ENCODE results near the gene ATP5F1D. TPM values are rescaled to one million over a fixed set of nuclear protein-coding genes. Genes with fewer than 3 reads are reported as not detected.

ATP5F1D gene
- total and polyA plus RNA-seq, 2 of the 13 experiments (the other 11 are each of a cell fraction or from before 2014, with no cell fraction given): 39.4 to 78.7 TPM

DNA sequence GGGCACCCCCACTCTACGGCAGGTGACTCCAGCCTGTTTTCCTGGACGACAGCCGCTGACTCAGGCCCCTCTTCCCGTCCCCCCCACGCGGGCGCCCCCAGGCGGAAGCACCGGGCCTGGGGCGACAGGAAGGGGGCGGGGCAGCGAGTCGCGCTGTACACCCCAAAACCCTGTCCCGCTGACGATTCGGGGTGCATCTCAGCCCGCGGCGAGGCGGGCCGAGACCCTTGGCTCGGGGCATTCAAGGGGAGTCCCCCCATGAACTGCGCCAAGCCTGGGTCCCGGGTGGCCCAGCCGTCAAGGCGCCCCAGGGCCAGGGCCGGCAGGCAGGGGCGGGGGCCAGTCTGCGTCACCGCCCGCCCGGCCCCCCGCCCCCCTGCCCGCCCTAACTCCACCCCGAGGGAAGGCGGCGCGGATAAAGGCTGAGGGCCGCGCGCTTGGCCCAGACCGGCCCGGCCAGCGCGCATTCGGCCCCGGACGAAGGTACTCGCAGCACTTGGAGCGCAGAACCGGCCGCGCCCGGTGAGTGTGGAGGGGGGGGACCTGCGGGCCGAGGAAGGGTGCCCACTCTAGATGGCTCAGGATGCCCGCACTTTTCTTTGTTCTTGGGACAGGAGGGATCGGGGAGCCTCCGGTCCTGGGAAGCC is 6.7 kb downstream of the ATP5F1D start, which contains the start of gene MIDN (continued):
- no peak for TF ChIP-seq ZNF781 (CRISPR knock-in tag; IDR thresholded peaks at IDR 0.05; ENCODE audit: borderline replicate concordance, not compliant biosample characterization)
- TF ChIP-seq, protein P1, sequence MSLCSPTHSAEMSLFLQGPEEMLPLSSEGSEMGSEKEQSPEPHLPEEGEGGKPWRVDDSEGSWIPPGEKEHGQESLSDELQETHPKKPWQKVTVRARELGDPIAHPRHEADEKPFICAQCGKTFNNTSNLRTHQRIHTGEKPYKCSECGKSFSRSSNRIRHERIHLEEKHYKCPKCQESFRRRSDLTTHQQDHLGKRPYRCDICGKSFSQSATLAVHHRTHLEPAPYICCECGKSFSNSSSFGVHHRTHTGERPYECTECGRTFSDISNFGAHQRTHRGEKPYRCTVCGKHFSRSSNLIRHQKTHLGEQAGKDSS (CRISPR knock-in tag; IDR thresholded peaks at IDR 0.05; ENCODE audit: borderline replicate concordance, low read depth): no peak; the same call in 1 of the 2 replicates

DNA sequence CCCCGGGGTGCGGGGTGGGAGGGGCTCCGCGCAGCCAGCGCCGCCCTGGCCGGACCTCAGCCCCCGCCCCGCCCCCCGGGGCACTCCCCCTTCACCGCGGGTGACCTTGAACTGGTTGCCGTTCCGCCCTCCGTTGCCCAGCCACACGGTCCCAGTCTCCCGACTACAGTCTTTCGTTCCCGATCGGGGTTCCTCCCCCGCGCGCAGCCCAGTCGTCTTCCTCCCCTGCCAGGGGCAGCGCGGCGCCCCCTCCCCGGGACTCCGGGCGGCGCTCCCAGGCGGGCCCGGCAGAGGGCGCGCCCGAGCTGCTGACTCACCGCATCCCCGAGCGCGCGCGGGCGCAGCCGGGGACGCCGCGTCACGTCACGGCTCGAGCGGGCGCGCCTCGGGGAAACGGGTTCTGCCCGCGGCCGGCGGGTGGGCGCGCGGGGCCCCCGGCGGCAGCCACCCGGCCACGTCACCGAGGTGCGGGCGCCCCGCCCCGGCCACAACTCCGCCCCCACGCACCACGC is 7.3 kb downstream of the ATP5F1D start:
- intact Hi-C loops (cut with micrococcal nuclease; ENCODE audit: unreplicated experiment) (no loop called here), in situ Hi-C loops (cut with HindIII; ENCODE audit: extremely low pct_ligation_motif_present, low pct_unique_long_range_greater_than_20kb) (no loop called here)
- Histone ChIP-seq H3K4me2 (ENCODE audit: low read depth, low read length) (peak overlapping the region; percentile 57), H2AFZ (ENCODE audit: low read length) (no peak overlapping the region), H4K20me1 (ENCODE audit: insufficient read depth, low read length) (peaks cover 19% of the 10 kb centered on the region; the same call in 1 of the 2 replicates), H3K36me3 (replicated peaks in 1 of 2; ENCODE audit: control insufficient read depth in 1 of 2, insufficient read depth in 2 of 2, low read length in 2 of 2) (peaks cover 2 to 9% of the 10 kb centered on the region in 2 experiments; a peak in 2 of 5 replicates), H3K79me2 (ENCODE audit: insufficient read depth, low read length) (peaks cover 23% of the 10 kb centered on the region), H3K27ac (ENCODE audit: extremely low read length, insufficient read depth, low read length) (peak overlapping the region; percentile 98), H3K4me1 (ENCODE audit: insufficient read depth, low read length) (peaks cover 51% of the 10 kb centered on the region), H3K27me3 (ENCODE audit: control insufficient read depth in 1 of 2, insufficient read depth in 2 of 2, low read length in 2 of 2) (no peaks in the 10 kb centered on the region; a peak in 1 of 5 replicates), H3K4me3 (replicated peaks in 1 of 3; ENCODE audit: insufficient read depth in 1 of 3, low read depth in 2 of 3, low read length in 3 of 3) (peak overlapping the region; percentile 80 to 86 (median 82)), H3K9me3 (ENCODE audit: low read length) (no peaks in the 10 kb centered on the region), H3K9ac (ENCODE audit: insufficient read depth, low read depth, low read length) (peak overlapping the region; percentile 92)
- FAIRE-seq (no peak), ATAC-seq (peak; percentile 0; the same call in 2 of the 3 replicates), DNase-seq (ENCODE audit: low spot score) (peak; percentile 75)
- no CpG with 5 or more reads among the region's 74 CpGs for WGBS (ENCODE audit: low lambda C conversion rate)
- POLR2A ChIA-PET: interaction anchor here (13.7 kb wide), 1 partner anchor 16 kb away, joined by 668 read pairs; the partner anchor contains the start of gene CIRBP
- BruUV-seq (replicated peaks): TSS peak; percentile 65
- CTCF ChIA-PET (ENCODE audit: low intra/inter-chr PET ratio, low total read pairs): interaction anchor here (0.8 kb wide), 1 partner anchor 18 kb away, joined by 4 read pairs; no protein-coding TSS in a partner anchor
- TF ChIP-seq MYC (CRISPR knock-in tag; IDR thresholded peaks at IDR 0.05; ENCODE audit: borderline replicate concordance): no peak
- TF ChIP-seq TOPORS (CRISPR knock-in tag; IDR thresholded peaks at IDR 0.05): no peak; the same call in 1 of the 2 replicates
- TF ChIP-seq ASH2L (IDR thresholded peaks at IDR 0.05; ENCODE audit: insufficient read length, low read depth, low read length): peak; percentile 46
- TF ChIP-seq ZNF782 (CRISPR knock-in tag; IDR thresholded peaks at IDR 0.05; ENCODE audit: borderline replicate concordance): no peak
- TF ChIP-seq, protein P2, sequence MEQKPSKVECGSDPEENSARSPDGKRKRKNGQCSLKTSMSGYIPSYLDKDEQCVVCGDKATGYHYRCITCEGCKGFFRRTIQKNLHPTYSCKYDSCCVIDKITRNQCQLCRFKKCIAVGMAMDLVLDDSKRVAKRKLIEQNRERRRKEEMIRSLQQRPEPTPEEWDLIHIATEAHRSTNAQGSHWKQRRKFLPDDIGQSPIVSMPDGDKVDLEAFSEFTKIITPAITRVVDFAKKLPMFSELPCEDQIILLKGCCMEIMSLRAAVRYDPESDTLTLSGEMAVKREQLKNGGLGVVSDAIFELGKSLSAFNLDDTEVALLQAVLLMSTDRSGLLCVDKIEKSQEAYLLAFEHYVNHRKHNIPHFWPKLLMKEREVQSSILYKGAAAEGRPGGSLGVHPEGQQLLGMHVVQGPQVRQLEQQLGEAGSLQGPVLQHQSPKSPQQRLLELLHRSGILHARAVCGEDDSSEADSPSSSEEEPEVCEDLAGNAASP (CRISPR knock-in tag; IDR thresholded peaks at IDR 0.05; ENCODE audit: borderline replicate concordance): peak; percentile 66
- no peak for TF ChIP-seq KAT7 (CRISPR knock-in tag; IDR thresholded peaks at IDR 0.05; ENCODE audit: borderline replicate concordance)
- TF ChIP-seq, protein P3, sequence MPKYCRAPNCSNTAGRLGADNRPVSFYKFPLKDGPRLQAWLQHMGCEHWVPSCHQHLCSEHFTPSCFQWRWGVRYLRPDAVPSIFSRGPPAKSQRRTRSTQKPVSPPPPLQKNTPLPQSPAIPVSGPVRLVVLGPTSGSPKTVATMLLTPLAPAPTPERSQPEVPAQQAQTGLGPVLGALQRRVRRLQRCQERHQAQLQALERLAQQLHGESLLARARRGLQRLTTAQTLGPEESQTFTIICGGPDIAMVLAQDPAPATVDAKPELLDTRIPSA (CRISPR knock-in tag; IDR thresholded peaks at IDR 0.05; ENCODE audit: borderline replicate concordance): no peak
- TF ChIP-seq ZNF34 (CRISPR knock-in tag; IDR thresholded peaks at IDR 0.05; ENCODE audit: borderline replicate concordance): no peak
- TF ChIP-seq ZFAT (CRISPR knock-in tag; conservative IDR thresholded peaks at IDR 0.05): no peak
- TF ChIP-seq TSC22D2 (CRISPR knock-in tag; IDR thresholded peaks at IDR 0.05; ENCODE audit: borderline replicate concordance): no peak
- TF ChIP-seq EED (CRISPR knock-in tag; IDR thresholded peaks at IDR 0.05): no peak
- TF ChIP-seq NBN (conservative IDR thresholded peaks at IDR 0.05): no peak
- no peak for TF ChIP-seq DR1 (CRISPR knock-in tag; IDR thresholded peaks at IDR 0.05)
- no peak for TF ChIP-seq KLF9 (CRISPR knock-in tag; IDR thresholded peaks at IDR 0.05; ENCODE audit: low read depth)
- TF ChIP-seq ZBTB21 (CRISPR knock-in tag; IDR thresholded peaks at IDR 0.05): no peak

All from HepG2 (cell line).